Loucy (cell line): ENCODE data around the gene FADS1.

Source experiments
- EZH2phosphoT487 ChIP-seq: fragments of 200-600 bp; IDR thresholded peaks from 2 replicates; pipeline ENCODE4 v1.6.1; 2018; ENCODE audit warnings: antibody characterized with exemption, mild to moderate bottlenecking, moderate library complexity, borderline replicate concordance
- TF ChIP-seq, protein P1 (sequence below): fragments of 200-600 bp; sonication (generic); conservative IDR thresholded peaks from 2 replicates; pipeline ENCODE4 v1.5.1; 2014; ENCODE audit warnings: mild to moderate bottlenecking, antibody characterized with exemption, low read length

DNA sequence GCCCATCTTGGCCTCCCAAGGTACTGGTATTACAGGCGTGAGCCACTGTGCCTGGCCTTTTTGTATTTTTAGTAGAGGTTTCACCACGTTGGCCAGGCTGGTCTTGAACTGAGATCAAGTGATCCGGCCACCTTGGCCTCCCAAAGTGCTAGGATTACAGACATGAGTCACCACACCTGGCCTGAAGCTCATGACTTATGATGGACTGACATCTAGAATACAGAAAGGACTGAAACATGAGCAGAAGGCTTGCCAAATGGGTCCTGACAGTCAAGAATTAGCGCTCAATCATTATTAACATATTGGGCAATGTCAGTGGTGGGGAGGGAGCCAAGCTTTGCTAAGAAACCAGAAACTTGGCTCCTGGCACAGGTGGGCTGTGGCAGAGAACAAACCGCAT lies 5.0 kb downstream of the FADS1 start:
- TF ChIP-seq, protein P1, sequence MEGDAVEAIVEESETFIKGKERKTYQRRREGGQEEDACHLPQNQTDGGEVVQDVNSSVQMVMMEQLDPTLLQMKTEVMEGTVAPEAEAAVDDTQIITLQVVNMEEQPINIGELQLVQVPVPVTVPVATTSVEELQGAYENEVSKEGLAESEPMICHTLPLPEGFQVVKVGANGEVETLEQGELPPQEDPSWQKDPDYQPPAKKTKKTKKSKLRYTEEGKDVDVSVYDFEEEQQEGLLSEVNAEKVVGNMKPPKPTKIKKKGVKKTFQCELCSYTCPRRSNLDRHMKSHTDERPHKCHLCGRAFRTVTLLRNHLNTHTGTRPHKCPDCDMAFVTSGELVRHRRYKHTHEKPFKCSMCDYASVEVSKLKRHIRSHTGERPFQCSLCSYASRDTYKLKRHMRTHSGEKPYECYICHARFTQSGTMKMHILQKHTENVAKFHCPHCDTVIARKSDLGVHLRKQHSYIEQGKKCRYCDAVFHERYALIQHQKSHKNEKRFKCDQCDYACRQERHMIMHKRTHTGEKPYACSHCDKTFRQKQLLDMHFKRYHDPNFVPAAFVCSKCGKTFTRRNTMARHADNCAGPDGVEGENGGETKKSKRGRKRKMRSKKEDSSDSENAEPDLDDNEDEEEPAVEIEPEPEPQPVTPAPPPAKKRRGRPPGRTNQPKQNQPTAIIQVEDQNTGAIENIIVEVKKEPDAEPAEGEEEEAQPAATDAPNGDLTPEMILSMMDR = no peak
- TF ChIP-seq EZH2phosphoT487 = no peak
